A549 (cell line): ENCODE results near the gene PTGES2.

ENCODE experiments used
- ATOH8 ChIP-seq: fragments of 250-450 bp; sonication (Bioruptor Pico); IDR thresholded peaks from 2 replicates; pipeline ENCODE4 v1.5.0; 2020; ENCODE audit warnings: low read depth, mild to moderate bottlenecking, moderate library complexity
- CHD4 ChIP-seq: fragments of 200-600 bp; sonication (generic); IDR thresholded peaks from 2 replicates; pipeline ENCODE4 v1.6.1; 2016; ENCODE audit warnings: antibody characterized with exemption, mild to moderate bottlenecking, borderline replicate concordance
- CTCF ChIP-seq: fragments of >200 bp; sonication (Bioruptor Twin); formaldehyde crosslinking; IDR thresholded peaks from 3 replicates; pipeline ENCODE4 v1.5.1; 2016
- SMC3 ChIP-seq: fragments of >200 bp; sonication (Bioruptor Twin); formaldehyde crosslinking; IDR thresholded peaks from 3 replicates; pipeline ENCODE4 v1.6.1; 2018; ENCODE audit warnings: inconsistent platforms

GRCh38 chr9:128096616-128097536 lies 30.7 kb downstream of the PTGES2 start:
- no peak for TF ChIP-seq CTCF
- TF ChIP-seq SMC3: no peak
- no peak for TF ChIP-seq CHD4
- TF ChIP-seq ATOH8 (CRISPR knock-in tag): no peak
